Activated T-cell treated with anti-CD3 and anti-CD28 coated beads for 24 hours (primary cell): ENCODE results near the gene PHEX.

Experiments
- DNase-seq: peaks from one replicate; pipeline ENCODE4 v3.0.0-alpha.2; 2020; ENCODE audit warnings: low read depth

PHEX gene

DNA sequence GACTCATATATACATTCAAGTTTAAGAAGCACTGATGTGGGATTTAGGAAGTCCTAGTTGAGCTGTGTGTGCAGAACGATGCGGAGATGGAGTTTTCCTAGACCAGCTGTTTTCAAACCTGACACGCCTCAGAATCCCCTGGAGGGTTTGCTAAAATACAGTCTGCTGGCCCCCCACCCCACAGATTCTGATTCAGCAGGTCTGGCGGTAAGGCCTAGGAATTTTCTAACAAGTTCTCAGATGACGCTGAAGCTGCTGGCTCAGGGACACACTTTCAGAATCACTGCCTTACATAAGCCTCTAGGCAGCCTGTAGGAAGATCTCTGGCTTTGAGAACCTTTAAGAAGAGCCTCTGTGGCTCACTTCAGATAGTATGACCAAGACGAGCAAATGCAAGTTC is 73.1 kb downstream of the PHEX start:
- no peak for DNase-seq

DNA sequence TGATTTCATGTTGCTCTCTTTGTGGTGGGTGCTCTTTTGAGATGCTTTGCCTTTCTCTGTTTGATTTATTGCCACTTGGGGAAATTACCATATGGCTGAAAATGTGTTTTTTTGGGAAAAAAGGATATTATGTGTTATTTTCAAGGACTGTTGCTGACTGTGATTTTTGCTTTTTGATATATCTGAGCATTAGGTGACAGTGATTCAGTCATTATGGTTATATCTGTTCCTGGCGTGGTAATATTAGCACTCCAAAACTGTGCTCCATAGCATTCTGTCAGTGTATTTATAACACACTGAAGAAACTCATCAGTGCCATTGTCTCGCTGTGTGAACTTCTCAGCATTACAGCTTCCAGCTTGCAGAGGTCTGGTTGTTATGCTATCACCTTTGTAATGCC is 73.8 kb downstream of the PHEX start:
- DNase-seq: no peak

DNA sequence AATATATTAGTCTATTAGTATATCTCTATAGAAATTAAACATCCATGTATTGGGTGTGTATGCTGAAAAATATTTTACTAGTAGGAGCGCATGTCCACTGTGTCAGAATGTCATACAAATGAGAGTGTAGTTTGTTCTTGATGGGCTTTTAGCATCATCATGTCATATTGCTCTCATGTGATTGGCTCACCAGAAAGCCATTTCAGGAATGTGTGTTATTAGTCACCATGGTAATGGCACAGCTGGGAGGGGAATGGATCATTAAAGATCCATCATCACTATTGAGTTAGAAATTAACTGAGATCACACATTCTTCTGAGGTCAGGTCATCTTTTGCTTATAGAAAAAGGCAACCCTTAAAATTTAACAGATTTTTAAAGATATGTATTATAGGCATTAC is 77.3 kb downstream of the PHEX start:
- DNase-seq: no peak

DNA sequence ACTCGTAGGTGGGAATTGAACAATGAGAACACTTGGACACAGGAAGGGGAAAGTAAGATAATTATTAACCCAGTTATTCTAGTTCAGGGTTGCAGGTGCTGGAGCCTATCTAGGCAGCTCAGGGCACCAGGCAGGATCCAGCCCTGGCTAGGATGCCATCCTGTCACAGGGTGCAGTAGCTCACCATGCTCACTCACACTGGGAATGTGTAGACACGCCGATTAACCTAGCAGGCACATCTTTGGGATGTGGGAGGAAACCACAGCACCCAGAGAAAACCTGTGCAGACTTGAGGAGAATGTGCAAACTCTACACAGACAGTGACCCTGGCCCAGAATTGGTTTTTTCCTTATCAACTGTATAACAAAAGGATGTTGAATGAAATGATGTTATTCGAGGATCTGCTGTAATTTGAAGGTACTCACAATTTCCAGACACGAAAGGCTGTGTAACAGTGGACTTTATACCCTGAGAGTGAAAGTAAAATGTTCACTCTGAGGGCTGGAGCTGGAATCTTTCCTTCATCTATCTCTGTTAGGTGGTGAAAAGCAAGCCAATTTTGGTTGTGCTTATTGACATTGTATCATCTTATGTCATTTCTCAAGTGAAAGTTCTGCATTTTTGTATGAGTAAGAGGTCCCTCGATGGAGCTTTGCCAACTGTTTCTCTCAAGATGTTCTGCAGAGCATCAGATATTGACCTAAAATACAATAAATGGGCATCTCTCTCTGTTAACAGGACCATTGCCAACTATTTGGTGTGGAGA is 78.8 kb downstream of the PHEX start:
- no peak for DNase-seq

DNA sequence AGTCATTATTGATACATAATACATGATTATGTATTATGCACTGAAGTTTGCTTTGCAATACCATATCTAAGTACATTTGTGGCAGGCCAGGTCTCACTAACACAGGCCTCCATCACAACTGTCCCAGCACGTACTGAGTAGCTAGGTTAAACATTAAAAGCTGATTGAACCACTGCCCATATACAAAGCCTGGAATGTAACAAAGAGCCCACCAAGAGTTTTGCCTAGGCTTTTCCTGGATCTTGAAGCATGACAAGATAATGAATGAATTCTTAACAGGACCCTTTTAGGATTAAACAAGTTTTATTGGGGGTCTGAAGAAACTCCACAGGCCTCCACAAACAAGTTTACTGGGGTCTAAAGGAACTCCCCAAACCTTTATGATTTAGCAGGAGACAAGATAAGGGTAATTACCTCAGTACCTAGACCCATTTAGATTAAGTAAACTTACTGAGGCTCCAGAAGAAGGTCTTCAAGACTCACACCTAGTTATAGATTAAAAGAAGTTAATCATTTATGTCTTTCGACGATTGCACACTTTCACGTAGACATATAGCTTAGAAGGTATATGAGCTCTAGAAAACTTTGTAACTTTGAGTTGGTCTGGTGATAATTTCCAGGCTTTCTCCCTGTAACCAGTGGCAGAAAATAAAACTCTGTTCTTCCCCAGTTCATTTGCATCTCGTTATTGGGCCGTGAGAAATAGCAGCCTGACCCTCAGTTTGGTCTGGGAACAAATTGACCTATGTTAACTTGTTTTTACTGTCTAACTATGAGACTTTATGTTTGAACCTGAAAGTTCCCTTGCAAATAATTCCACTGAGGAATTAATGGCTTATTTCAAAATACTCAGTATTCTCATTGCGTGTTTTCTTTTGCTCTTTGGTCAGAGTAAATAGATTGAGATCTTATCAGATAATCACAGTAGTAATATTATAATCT is 84.8 kb downstream of the PHEX start:
- DNase-seq: no peak

GRCh38 chrX:22117633-22118032 is 85.5 kb downstream of the PHEX start:
- DNase-seq: no peak

DNA sequence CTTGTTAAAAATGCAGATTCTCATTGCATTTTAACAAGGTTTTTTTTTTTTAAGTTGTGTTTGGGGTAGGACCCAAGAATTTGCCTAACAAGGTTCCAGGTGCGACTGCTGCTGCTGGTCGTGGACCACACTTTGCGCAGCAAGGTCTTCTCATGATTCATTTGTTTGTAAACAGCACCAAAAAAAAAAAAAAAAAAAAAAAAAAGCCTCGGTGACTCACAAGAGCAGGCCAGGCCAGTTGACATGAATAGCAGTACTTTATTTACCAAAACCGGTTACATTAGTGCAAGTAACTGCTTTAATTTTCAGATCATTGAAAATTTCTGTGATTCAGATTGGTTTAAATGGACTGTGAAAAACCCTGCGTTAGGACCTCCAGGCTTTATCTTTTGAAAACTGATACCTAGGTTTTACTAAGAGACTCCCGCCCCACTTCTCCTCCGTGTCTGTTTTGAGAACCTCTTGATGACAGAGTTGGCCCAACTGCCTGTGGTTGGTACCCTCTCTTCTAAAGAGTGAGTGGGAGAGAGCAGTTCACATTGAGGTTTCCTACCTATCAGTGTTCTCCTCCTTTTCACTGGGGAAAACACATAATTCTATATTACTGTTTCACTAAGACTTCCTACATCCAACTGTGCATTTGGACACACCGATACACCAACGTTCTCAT is 86.2 kb downstream of the PHEX start:
- DNase-seq: no peak

- DNase-seq: no peak
Measured at GRCh38 chrX:22121161-22121560, 89.0 kb downstream of the PHEX start.

GRCh38 chrX:22122510-22122909 is 90.4 kb downstream of the PHEX start:
- no peak for DNase-seq

GRCh38 chrX:22124098-22124497 is 92.0 kb downstream of the PHEX start:
- no peak for DNase-seq

GRCh38 chrX:22125481-22125880 is 93.4 kb downstream of the PHEX start:
- no peak for DNase-seq

DNA sequence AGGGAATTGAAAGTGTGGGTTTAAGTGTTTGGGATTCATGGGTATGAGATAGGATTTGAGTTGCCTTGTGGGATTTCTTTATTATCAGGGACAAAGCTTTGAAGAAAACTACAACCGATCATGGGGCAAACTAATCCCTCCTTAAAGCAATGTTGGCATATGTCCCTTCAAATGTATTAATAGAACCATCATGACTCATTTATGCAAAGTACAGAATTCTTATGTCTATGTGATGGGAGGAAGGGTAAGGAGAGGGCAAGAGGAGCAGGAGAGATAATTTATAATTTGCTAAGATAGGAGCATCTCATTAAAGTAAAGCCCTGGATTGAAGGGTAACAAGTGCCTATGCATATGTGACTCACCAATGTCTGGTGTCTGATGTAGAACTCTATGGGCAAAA is 94.2 kb downstream of the PHEX start:
- no peak for DNase-seq

DNA sequence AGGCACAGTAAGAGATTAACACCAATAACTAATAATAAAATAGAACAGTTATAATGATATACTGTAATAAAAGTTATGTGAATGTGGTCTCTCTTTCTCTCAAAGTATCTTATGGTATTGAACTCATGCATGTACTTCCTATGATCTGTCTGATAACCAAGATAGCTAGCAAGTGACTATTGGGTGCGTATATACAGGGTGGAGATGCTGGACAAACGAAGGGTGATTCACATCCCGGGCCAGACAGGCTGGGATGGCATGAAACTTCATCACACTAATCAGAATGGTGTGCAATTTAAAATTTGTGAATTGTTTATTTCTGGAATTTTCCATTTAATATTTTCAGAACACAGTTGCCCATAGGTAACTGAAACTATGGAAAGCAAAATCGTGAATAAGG is 96.8 kb downstream of the PHEX start:
- no peak for DNase-seq

GRCh38 chrX:22134681-22135080 is 102.6 kb downstream of the PHEX start:
- no peak for DNase-seq

DNA sequence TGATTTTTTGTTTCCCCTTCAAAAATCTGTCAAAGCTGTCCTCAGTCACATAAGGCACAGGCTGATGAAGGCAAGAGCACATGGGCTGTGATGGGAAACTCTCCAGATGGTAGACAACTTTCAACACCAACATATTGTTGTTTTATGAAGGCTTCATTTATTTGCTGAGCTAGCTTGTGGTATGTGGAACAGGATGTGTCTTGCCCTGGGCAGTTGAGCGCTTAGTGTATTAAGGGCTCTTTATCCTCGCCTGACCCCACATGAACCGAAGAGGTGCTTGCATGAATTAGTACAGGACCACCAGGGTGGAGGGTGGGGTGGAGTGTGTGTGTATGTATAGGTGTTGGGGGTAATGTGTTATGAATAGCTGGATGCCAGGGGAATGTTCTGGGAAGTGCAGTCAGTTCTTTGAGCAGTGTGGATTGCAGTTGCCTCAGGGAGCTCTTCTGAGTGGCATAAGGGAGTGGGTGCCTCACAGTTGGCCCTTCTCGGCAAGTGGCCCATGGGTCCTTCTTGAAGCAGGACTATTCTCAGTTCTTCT is 103.1 kb downstream of the PHEX start:
- DNase-seq: no peak

GRCh38 chrX:22135994-22136684 is 104.0 kb downstream of the PHEX start:
- no peak for DNase-seq

DNA sequence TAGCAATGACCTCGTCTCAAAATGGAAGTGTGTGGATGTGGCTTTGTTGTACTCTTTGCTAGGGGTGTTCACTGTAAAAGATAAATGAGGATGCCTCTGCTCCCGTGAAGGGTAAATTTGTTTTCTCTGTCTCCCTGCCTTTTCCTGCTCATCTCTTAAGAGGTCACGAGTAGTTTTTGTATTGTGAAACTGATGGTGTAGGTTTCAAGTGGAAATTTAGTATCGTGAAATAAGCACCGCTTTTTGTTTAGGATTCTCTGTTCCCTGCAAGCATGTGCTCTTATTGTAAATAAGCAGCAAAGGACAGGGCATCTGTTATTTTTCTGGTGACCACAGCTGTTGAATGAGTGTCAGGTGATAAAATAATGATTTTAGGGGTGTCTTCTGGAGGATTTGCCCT is 104.6 kb downstream of the PHEX start:
- no peak for DNase-seq

DNA sequence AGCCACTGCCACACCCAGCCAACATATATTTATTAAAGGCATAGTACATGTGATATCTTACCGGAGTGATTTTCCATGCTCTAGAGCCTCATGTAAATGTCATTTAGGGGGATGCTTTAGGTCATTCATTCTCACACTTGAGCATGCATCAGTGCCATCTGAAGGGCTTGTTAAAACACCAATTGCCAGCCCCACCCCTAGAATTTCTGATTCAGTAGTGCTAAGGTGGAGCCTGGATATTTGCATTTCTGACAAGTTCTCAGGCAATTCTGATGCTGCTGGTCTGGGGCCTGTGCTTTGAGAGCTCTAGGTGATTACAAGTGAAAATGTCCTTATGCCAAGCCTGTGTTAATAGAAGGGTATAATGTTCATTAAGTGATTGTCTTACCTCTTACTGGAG is 107.7 kb downstream of the PHEX start:
- DNase-seq: no peak

- no peak for DNase-seq
Measured at GRCh38 chrX:22141047-22141730, 109.1 kb downstream of the PHEX start.

DNA sequence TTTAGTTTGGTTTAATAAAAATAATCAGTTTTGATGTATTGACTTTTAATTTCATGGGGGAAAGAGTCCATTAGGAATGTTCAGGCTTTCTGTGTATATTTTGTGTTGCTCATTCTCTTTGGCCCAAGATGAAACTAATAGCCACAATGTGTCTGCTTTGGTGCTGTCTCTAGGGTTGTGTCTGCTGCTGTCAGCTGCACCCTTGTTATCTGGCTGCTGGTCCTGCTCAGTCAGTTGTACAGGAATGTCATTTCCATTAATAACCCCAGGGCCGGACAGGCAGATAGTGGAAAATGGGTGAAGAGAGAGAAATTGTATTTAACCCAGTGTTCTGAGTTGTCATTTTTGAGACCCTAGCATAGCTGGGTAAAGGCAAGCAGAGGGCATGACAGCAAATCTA is 115.1 kb downstream of the PHEX start:
- DNase-seq: no peak

- no peak for DNase-seq
Measured at GRCh38 chrX:22147942-22148341, 115.8 kb downstream of the PHEX start.
